ENCODE results near the gene NR2F6.

The NR2F6 gene

GRCh38 chr19:17237747-17238706 lies 7.7 kb downstream of the NR2F6 start:
- DNase-seq: no peak

- DNase-seq: no peak
Measured at GRCh38 chr19:17236811-17237543, 8.7 kb downstream of the NR2F6 start.

GRCh38 chr19:17235971-17236777 lies 9.5 kb downstream of the NR2F6 start:
- no peak for DNase-seq

- peak; percentile 50 for DNase-seq
Measured at GRCh38 chr19:17235300-17235970, 10.3 kb downstream of the NR2F6 start.

DNA sequence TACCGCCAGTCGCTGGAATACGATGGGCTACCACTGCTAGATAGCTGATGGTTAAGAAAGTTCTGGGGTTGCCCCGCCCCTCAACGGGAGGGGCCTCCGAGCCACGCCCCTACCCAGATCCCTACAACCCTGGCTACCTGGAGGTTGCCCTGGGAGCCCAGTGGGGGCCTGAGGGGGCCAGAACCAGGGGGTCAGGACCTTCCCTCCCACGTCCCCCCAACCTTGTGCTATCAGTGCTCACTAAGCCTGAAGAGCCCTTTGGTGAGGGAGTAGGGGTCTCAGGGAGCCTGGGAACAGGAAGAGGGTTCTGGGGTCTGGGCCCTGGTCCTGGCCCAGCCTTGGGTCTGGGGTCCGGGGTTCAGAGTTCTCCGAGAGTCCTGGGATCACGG lies 10.8 kb downstream of the NR2F6 start:
- DNase-seq: no peak

DNA sequence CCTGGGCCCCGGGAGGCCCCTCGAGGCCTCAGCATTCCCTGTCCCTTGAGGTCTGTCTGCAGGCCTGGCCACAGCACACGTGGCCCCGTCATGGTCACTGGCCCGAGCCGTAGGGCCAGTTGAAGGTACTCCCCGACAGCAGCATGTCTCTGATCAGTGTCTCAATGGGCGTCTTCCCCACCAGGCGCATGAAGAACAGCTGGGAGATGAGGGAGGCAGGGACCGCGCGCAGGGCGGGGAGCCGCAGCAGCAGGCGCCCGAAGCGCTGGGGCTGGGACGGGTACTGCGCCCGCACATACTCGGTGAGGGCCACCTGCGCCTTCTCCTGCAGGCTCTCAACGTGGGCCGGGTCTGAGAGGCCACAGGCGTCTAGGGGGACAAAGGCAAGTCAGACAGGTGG lies 13.5 kb downstream of the NR2F6 start:
- no peak for DNase-seq

- no peak for DNase-seq
Measured at GRCh38 chr19:17229890-17230289, 15.8 kb downstream of the NR2F6 start.

DNA sequence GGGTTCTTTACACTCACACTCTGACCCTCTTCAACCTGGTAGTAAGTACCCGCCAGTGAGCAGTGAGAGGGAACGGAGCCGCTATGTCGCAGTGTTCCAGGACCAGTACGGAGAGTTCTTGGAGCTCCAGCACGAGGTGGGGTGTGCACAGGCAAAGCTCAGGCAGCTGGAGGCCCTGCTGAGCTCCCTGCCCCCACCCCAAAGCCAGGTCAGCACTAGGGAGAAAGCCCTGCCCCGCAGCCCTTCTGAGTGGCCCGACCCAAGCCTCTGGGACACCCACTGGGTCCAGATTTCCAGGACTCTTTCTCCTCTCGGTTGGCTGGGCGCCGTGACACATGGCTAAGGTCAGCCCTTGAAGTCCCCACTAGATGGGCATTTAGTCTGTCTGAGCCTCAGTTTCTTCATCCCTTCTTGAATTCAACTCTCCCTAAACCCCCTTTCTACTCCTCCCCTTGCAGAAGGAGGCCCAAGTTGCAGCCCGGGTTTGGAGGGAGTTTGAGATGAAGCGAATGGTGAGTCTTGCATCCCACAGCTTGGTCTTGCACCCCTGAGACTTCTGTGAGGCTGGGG lies 17.8 kb downstream of the NR2F6 start:
- no peak for DNase-seq

GRCh38 chr19:17226002-17226933 lies 19.5 kb downstream of the NR2F6 start, which contains the start of gene OCEL1:
Gene OCEL1 (plus strand): TSS chr19:17226226. CDS start chr19:17226248, 22 bp downstream.
- DNase-seq: peak; percentile 97 to 99

DNA sequence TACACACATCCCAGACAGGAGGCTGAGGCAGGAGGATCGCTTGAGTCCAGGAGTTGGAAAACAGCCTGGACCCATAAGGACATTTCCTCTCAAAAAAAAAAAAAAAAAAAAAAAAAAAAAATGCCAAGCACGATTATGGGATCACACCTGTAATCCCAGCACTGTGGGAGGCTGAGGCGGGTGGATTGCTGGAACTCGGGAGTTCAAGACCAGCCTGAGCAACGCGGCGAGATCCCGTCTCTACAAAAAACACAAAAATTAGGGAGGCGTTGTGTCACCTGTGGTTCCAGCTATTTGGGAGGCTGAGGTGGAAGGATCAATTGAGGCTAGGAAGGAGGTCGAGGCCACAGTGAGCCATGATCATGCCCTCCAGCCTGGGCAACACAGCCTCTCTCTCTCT lies 20.7 kb downstream of the NR2F6 start:
- no peak for DNase-seq

DNA sequence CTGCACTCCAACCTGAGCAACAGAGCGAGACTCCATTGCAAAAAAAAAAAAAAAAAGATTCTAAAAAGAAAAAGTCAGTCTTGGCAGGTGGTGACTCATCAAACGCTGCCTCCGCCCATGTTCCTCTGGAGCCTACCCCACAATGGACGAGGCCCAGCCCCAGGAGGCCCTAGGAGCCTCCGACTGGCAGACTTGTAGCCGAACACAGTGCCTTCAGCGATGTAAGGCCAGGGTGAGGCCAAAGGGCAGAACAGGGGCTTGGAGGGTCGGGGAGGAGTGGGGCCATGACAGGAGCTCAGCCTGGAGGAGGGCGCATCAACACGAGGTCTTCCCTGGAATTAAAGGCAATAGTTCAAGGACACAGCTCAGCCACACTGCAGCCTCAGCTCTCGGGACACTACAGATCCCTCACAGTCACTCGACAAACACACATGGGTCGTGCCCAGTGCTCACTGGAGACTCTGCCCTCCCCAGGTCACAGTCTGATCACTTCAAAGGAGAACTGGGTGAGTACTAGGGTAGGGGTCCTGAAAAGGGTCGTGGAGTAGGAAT lies 25.4 kb downstream of the NR2F6 start:
- no peak for DNase-seq

DNA sequence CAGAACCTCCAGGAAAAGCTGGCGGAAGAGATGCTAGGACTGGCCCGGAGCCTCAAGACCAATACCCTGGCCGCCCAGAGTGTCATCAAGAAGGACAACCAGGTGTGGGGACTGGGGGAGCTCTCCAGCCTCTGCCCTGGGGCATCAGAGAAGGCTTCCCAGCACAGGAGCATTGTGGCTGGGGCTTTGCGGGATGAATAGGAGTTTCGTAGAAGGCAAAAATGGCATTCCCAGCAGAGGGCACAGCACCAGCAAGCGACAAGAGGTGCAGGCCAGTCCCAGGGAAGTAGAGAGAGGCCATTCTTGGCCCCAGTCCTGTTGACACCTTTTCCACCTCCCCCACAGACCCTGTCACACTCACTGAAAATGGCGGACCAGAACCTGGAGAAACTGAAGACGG lies 26.4 kb downstream of the NR2F6 start:
- DNase-seq: no peak

DNA sequence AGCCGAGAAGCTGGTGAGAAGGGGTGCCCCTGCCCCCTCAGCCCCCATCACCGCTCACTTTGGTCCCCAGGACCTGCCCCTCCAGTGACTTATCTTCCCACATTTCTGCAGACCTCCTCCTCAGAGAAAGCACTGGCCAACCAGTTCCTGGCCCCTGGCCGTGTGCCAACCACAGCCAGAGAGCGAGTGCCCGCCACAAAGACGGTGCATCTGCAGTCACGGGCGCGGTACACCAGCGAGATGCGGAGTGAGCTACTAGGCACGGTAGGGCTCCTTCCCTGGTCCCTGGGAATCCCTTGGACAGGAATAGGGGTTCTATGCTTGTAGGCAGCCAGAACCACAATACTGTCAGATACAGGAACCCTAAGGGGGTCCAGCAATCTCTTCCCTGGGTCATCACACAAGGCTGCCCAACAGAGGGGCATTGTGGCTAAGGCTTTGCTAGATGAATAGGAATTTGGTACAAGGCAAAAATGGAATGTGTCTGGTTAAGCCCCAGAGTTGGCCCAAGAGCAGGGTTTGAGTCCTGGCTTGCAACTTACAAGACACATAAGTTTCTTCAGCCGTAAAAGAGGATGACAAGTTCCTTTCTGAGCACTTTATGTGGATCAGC lies 29.6 kb downstream of the NR2F6 start:
- DNase-seq: no peak

GRCh38 chr19:17215127-17215971 lies 30.4 kb downstream of the NR2F6 start, which contains the start of gene USE1:
Gene USE1 (plus strand): TSS chr19:17215357. CDS start chr19:17215406, 49 bp downstream.
- peak; percentile 87 to 88 for DNase-seq

DNA sequence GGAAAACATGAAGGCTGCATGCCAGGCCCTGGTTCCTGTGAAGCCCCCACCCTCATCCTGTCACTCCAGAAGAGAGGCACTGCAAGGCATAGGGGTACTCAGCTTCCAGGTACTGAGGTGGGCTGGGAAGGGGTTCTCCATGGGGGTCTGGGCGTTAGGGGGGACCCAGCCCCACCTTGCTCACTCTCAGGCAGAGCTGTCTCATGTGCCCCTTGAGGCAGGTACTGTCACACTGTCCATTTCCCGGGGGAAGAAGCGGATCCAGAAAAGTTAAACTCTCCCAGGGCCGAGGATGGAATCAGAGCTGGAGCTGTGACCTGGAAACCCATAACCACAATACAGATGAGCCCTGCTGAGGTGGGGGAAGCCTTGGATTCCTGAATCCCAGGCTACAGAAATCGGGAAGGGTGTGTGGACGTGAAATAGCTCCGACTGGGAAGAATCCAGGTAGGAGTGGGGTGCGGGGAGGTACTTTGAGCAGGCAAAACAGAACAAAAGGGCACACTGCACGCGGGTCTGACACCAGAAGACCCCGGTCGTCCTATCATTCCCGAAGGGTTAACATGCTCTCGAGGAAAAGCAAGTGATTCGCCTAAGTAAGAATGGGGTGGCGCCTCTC lies 31.1 kb downstream of the NR2F6 start:
- no peak for DNase-seq

GRCh38 chr19:17213334-17213733 lies 32.4 kb downstream of the NR2F6 start:
- DNase-seq: no peak

GRCh38 chr19:17211547-17212446 lies 33.9 kb downstream of the NR2F6 start:
- no peak for DNase-seq

Measured in hippocampal formation (tissue), 2 donors.